Nephron (organoid): ENCODE data around the gene LAIR2.
"Not testable (repeated sequence)": the region's sequence is repeated elsewhere in the genome, so short reads cannot be mapped to it uniquely, and the experiment has no call there.

Experiments used
- H3K27ac Mint-ChIP-seq, 3 experiments: 2 replicates each; pipeline ENCODE4 v1.8.0; 2020; ENCODE audit warnings: mixed read lengths in 3 of 3, mild to moderate bottlenecking in 2 of 3, moderate library complexity in 1 of 3
- H3K27me3 Mint-ChIP-seq: 2 replicates; pipeline ENCODE4 v1.8.0; 2021; ENCODE audit warnings: low read depth, mild to moderate bottlenecking, moderate library complexity, mixed read lengths
- H3K36me3 Mint-ChIP-seq: 2 replicates; pipeline ENCODE4 v1.8.0; 2020; ENCODE audit warnings: low read depth, mixed read lengths
- H3K4me1 Mint-ChIP-seq: 2 replicates; pipeline ENCODE4 v1.8.0; 2020; ENCODE audit warnings: mixed read lengths
- H3K4me3 Mint-ChIP-seq, 3 experiments: 2 replicates each; pipeline ENCODE4 v1.8.0; 2020; ENCODE audit warnings: mild to moderate bottlenecking in 3 of 3, mixed read lengths in 3 of 3, moderate library complexity in 2 of 3
- H3K9me3 Mint-ChIP-seq: 2 replicates; pipeline ENCODE4 v1.8.0; 2020; ENCODE audit warnings: mixed read lengths
- TF ChIP-seq, protein P1 (sequence below), 3 experiments: fragments of 200-600 bp; sonication (generic); IDR thresholded peaks; one replicate each; pipeline ENCODE4 v1.5.0; 2021; ENCODE audit warnings: antibody characterized with exemption in 3 of 3; ENCODE audit not compliant: unreplicated experiment in 3 of 3

LAIR2 gene

DNA sequence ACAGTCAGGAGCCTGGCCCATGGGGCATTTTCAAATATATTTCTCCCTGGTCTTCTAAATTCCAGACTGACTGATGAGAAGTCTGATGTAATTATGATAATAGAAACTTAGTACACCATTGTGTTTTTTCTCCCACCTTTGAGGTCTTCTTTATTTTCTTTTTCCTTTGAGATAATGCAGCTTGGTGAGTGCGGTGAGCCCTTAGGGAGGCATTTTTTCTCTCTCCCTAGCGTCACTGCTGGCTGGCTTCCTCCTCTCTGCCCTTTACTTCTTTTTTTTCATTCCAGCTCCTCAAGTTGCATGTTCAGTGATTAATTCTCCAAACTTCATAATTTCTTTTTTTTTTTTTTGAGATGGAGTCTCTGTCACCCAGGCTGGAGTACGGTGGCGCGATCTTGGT, 16.8 kb upstream of the LAIR2 start:
- Mint-ChIP-seq H3K9me3 (no peaks in the 10 kb centered on the region), H3K27me3 (peaks cover 26% of the 10 kb centered on the region), H3K27ac (no peak overlapping the region), H3K4me1 (peaks cover 3% of the 10 kb centered on the region), H3K4me3 (no peak overlapping the region), H3K36me3 (no peaks in the 10 kb centered on the region)
- TF ChIP-seq, protein P1, sequence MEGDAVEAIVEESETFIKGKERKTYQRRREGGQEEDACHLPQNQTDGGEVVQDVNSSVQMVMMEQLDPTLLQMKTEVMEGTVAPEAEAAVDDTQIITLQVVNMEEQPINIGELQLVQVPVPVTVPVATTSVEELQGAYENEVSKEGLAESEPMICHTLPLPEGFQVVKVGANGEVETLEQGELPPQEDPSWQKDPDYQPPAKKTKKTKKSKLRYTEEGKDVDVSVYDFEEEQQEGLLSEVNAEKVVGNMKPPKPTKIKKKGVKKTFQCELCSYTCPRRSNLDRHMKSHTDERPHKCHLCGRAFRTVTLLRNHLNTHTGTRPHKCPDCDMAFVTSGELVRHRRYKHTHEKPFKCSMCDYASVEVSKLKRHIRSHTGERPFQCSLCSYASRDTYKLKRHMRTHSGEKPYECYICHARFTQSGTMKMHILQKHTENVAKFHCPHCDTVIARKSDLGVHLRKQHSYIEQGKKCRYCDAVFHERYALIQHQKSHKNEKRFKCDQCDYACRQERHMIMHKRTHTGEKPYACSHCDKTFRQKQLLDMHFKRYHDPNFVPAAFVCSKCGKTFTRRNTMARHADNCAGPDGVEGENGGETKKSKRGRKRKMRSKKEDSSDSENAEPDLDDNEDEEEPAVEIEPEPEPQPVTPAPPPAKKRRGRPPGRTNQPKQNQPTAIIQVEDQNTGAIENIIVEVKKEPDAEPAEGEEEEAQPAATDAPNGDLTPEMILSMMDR (IDR thresholded peaks at IDR 0.05; ENCODE audit: unreplicated experiment in 3 of 3), result no peak

DNA sequence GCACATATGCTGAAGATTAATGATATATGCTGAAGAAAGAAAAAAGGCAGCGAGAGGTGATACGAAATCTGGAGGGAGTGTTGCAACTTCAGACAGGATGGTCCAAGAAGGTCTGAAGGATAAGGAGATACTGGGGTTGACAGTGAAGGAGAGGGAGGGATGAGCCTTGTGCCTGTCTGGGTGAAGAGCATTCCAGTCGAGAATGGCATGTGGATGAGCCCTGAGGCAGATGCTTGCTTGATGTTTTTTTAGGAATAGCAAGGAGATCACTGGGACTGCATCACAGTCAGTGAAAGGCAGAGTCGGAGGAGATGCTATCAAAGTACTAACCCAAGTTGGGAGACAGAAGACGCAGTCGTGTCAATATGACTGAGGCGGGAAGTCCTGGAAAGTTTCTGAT, 13.3 kb upstream of the LAIR2 start:
- Mint-ChIP-seq H3K36me3 (no peaks in the 10 kb centered on the region), H3K27ac (no peak overlapping the region), H3K4me1 (no peaks in the 10 kb centered on the region), H3K4me3 (no peak overlapping the region), H3K27me3 (peaks cover 37% of the 10 kb centered on the region), H3K9me3 (peaks cover 3% of the 10 kb centered on the region)
- TF ChIP-seq, protein P1 (IDR thresholded peaks at IDR 0.05; ENCODE audit: unreplicated experiment in 3 of 3), result no peak

DNA sequence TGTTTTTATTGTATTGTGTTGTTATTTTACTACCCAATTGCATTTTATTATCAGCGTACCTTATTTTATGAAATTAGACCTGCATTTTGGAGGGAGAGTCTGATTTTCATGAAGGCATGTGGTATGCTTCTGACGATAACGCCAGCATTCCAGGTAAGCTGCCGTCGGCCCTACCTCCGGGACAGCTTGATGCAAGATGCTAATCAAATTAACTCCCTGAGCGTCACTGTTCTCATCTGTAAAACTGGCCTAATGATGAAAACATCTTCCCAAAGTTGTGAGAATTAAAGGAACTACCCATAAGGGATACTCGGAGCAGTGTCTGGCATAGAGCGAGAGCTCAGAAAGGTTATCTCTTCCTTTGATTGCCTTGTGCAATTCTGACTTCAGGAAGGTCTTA, 12.9 kb upstream of the LAIR2 start:
- no peak overlapping the region for H3K4me3 Mint-ChIP-seq
- TF ChIP-seq, protein P1 (IDR thresholded peaks at IDR 0.05; ENCODE audit: unreplicated experiment in 3 of 3), result no peak
- no peaks in the 10 kb centered on the region for H3K36me3 Mint-ChIP-seq
- peaks cover 33% of the 10 kb centered on the region for H3K27me3 Mint-ChIP-seq
- no peak overlapping the region for H3K27ac Mint-ChIP-seq
- H3K9me3 Mint-ChIP-seq, result peaks cover 3% of the 10 kb centered on the region
- H3K4me1 Mint-ChIP-seq, result no peaks in the 10 kb centered on the region

DNA sequence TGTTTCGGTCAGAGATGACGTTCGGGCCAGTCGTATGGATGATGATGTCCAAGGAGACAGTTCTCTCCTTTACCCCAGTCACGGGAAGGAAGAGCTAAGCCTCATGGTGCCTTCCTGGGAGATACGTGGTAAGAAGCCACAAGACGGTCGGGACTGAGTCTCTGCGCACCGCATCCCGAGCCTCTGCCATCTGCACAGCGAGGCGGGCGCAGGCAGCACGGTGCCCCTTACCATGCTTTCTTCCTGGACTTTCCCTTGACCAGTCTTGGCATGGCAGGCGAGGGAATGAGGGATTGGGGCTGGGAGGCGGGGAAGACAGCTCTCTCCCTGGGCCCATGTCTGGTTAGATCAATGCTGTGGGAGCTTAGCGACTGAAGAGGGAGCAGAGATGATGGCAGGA, 10.1 kb upstream of the LAIR2 start:
- peaks cover 23% of the 10 kb centered on the region for H3K27me3 Mint-ChIP-seq
- no peak overlapping the region for H3K27ac Mint-ChIP-seq
- peaks cover 8% of the 10 kb centered on the region for H3K9me3 Mint-ChIP-seq
- H3K36me3 Mint-ChIP-seq, result no peaks in the 10 kb centered on the region
- H3K4me1 Mint-ChIP-seq, result no peaks in the 10 kb centered on the region
- TF ChIP-seq, protein P1 (IDR thresholded peaks at IDR 0.05; ENCODE audit: unreplicated experiment in 3 of 3), result no peak
- no peak overlapping the region for H3K4me3 Mint-ChIP-seq

- H3K36me3 Mint-ChIP-seq, H3K9me3 Mint-ChIP-seq, H3K4me3 Mint-ChIP-seq, H3K4me1 Mint-ChIP-seq, H3K27ac Mint-ChIP-seq: not testable (repeated sequence)
- H3K27me3 Mint-ChIP-seq, result peaks cover 23% of the 10 kb centered on the region
Observed at GRCh38 chr19:54493056-54493455, 9.6 kb upstream of the LAIR2 start.

- Mint-ChIP-seq H3K27me3 (peaks cover 23% of the 10 kb centered on the region), H3K4me1 (no peaks in the 10 kb centered on the region), H3K4me3 (no peak overlapping the region), H3K9me3 (peaks cover 9% of the 10 kb centered on the region), H3K36me3 (no peaks in the 10 kb centered on the region), H3K27ac (no peak overlapping the region)
- TF ChIP-seq, protein P1 (IDR thresholded peaks at IDR 0.05; ENCODE audit: unreplicated experiment in 3 of 3), result no peak
Observed at GRCh38 chr19:54493967-54494585, 8.6 kb upstream of the LAIR2 start.

DNA sequence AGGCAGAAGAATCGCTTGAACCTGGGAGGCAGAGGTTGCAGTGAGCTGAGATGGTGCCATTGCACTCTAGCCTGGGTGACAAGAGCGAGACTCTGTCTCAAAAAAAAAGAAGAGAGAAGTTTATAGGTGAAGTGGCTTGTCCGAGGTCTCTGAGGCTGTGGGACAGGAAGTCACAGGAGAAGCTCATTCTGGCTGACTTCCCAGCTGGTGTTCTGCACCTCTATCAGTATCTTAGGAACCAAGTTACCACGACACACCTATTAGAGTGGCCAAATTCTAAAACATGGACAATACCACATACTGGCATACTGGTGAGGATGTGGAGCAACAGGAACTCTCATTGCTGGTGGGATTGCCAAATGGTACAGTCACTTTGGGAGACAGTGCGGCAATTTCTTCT, 7.3 kb upstream of the LAIR2 start:
- peaks cover 13% of the 10 kb centered on the region for H3K9me3 Mint-ChIP-seq
- not testable (repeated sequence) for H3K4me1 Mint-ChIP-seq, H3K4me3 Mint-ChIP-seq, H3K36me3 Mint-ChIP-seq, H3K27ac Mint-ChIP-seq
- peaks cover 20% of the 10 kb centered on the region for H3K27me3 Mint-ChIP-seq

DNA sequence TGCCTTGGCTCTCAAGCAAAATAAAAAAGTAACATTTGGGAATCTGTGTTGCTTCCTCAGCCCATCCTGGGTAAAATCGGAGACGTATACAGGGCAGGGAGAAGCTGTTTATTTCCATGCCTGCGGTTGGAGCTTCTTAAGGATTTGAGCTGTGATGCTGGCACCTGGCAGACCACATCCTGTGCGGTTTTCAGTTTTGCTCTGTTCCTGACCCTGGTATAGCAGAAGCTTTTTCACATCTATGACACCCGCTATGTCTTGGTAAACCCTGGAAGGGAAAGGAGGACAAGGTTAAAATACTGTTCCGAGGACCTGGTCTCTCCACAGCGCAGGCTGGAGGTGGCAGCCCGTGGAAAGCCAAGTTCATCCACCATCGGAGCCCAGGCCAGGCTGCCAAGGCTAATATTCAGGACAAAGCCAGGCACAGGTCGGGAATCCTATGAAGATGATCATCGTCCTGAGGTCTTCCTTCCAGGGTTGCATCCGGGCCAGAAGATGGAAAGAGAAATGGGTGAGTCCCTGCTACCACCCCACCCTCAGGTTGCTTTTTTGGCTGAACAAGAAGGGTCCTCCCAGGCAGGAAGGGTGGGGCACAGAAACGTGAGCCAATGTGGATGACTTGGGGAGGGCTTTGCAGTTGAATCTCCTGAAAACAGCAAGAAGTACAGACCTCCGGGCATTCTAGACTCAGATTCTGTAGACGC, 4.7 kb upstream of the LAIR2 start:
- H3K27ac Mint-ChIP-seq, H3K4me1 Mint-ChIP-seq, H3K4me3 Mint-ChIP-seq, H3K36me3 Mint-ChIP-seq, H3K27me3 Mint-ChIP-seq: not testable (repeated sequence)
- H3K9me3 Mint-ChIP-seq, result peaks cover 23% of the 10 kb centered on the region

DNA sequence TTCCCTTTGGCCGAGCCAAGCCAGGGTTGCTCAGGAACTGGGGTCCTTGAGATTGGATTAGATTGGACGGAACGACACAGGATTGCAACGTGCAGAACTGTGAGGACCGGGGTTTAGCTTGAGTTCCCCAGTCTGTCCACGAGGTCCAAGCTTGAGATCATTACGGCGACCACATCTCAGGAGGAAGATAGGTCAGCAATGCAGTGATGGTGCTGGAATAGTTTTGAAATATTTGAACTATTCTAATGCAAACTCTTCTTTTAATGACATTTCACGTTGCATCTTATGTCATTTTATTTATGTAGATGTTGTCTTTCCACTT, 4.2 kb upstream of the LAIR2 start:
- H3K4me1 Mint-ChIP-seq, H3K4me3 Mint-ChIP-seq, H3K36me3 Mint-ChIP-seq, H3K27ac Mint-ChIP-seq, H3K27me3 Mint-ChIP-seq: not testable (repeated sequence)
- H3K9me3 Mint-ChIP-seq, result peaks cover 19% of the 10 kb centered on the region

- not testable (repeated sequence) for H3K27ac Mint-ChIP-seq, H3K4me1 Mint-ChIP-seq, H3K27me3 Mint-ChIP-seq, H3K4me3 Mint-ChIP-seq, H3K36me3 Mint-ChIP-seq
- peaks cover 24% of the 10 kb centered on the region for H3K9me3 Mint-ChIP-seq
Observed at GRCh38 chr19:54505542-54505941, 2.9 kb downstream of the LAIR2 start.
